Cerebellar nuclear complex (tissue), 1 donor: Measurements from ENCODE around the gene GABRD.
"Not testable (repeated sequence)": the region's sequence is repeated elsewhere in the genome, so short reads cannot be mapped to it uniquely, and the experiment has no call there.

Source experiments
- DNase-seq, 2 experiments: peaks; one replicate each; lab custom pipeline; 2025; lab: John Stamatoyannopoulos, UW

The GABRD gene, protein sequence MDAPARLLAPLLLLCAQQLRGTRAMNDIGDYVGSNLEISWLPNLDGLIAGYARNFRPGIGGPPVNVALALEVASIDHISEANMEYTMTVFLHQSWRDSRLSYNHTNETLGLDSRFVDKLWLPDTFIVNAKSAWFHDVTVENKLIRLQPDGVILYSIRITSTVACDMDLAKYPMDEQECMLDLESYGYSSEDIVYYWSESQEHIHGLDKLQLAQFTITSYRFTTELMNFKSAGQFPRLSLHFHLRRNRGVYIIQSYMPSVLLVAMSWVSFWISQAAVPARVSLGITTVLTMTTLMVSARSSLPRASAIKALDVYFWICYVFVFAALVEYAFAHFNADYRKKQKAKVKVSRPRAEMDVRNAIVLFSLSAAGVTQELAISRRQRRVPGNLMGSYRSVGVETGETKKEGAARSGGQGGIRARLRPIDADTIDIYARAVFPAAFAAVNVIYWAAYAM

DNA sequence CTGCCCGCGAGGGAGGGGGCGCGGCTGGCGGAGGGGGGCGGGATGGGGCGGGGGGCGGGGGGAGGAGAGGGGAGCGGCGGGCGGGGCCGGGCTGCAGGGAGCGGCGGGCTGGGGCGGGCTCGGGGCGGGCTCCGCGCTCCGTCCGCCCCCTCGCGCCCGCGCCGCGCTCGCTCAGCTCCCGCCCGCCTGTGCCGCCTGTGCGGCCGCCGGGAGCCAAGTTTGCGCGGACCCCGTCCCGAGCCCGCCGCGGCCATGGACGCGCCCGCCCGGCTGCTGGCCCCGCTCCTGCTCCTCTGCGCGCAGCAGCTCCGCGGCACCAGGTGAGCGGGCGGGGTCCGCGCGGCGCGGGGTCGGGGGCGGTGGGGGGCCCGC is at the start of gene GABRD:
Gene GABRD, plus strand, starts transcription at position 174 of the 372 bp plus-strand sequence. Its CDS starts 79 bp downstream, at position 253.
- no peak for DNase-seq

DNA sequence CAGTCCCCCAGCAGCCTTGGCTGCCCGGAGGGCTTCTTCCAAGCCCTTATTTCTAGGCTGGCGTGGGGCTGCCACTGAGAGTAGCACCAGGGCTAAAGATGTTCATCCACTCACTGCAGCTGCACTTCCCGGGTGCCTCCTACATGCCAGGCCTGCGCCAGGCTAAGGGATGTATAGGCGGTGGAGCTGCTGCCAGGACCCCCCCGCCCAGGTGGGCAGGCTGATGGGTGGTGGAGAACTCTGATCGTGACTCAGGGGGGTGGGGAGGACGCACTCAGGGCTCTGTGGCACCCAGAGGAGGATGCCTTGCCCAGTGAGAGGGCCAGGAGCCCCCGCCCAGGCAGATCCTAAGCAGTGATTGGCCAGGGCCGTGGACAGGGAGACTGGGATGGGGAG is 49.6 kb upstream of the GABRD start:
- no peak for DNase-seq

DNA sequence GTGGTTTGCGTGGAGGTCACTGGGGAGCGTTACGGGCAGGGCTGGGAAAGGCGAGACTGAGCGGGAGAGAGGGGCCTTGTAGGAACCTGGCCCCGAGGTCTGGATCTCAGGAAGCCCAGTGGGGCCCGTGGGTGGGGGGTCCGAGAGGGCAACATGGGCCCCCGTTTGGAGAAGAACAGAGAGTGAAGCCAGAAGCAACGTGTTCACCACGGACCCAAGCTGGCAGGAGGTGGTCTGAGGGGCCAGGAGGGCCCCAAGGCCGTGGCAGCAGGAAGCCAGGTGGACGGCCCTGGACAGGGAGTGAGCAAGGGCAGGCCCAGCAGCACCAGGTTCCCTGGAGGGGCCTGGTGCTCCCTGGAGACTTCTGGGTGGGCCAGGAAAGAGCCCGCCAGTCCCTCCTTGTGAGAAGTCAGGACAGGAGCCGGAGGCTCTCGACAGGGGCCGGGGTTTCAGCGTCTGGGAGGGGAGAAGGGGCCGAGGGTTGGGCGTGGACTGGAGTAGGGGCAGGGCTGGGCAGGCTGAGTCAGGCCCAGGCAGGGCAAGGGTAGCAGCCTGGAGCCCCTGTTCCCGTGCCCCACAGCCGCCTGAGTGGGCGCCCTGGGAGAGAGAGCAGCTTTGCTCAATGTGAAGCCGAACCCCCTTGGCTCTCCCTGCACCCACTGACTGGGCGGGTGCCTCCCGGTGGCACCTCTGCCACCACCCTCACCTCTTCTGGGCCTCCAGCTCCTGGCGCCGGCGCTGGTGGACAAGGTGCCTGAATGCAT is 49.0 kb upstream of the GABRD start:
- DNase-seq: no peak

DNA sequence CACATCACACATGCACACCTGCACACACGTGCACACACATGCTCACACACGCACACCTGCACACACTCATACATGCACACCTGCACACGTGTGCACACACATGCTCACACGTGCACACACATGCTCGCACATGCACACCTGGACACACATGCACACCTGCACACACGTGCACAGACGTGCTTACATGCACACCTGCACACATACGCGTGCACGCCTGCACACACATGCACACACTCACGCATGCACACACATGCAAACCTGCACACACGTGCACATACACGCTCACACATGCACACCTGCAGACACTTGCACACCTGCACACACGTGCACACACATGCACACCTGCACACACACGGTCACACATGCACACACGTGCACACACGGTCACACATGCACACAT is 48.1 kb upstream of the GABRD start:
- DNase-seq: no peak

- no peak for DNase-seq
Measured at GRCh38 chr1:1971688-1972087, 47.5 kb upstream of the GABRD start.

DNA sequence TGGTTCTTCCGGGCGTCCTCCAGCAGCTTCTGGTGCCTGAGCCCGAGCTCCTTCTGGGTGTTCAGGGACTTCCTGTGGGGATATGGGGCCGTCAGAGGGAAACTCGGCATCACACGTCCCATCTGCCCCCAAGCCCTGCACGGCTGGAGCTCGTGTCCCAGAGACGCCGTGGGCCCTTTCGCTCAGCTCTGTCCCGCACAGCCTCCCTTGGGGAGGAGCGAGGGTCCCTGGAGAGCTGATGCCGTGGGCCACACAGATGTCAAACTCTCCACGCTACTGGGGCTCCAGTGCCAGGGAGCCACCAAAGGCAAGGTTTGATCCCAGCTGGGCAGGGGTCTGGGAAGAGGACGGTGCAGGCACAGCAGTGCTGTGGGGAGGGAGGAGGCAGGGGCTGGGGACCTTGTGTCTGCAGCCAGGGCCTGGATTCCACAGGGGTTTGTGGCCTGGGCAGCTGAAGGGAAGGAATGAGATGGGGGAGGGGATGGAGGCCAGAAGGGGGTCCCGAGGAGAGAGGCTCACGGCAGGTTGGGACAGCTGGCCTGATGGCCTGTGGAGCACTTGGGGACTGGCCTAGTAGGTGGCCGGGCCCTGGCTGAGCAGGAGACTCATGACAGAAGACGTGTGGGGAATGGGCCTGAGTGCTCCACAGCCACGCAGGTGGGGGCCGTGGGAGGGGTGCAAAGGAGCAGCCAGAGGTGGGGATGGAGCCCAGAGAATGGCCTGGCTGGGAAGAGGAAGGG is 46.0 kb upstream of the GABRD start:
- no peak for DNase-seq

GRCh38 chr1:1973716-1974642 is 45.2 kb upstream of the GABRD start:
- DNase-seq: no peak

GRCh38 chr1:1974834-1975233 is 44.3 kb upstream of the GABRD start:
- DNase-seq: no peak

DNA sequence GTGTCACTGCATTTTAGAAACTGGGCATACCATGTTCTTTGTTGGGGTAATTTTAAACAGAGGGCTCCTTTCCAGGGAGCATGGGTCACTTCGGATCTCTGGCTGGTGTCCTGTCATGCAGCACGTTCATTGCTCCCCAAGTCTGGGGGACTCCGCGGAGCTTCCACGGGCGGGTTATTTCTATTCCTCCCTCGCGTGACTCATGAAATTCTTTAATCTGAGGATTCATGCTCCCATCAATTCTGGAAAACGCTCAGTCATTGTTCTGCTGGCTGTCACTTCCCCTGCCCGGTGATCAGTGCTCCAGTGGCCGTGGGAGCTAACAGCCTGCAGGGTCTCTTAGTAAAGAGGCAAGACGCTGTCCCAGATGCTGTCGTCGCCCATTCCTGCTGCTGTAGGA is 43.6 kb upstream of the GABRD start:
- DNase-seq: no peak

DNA sequence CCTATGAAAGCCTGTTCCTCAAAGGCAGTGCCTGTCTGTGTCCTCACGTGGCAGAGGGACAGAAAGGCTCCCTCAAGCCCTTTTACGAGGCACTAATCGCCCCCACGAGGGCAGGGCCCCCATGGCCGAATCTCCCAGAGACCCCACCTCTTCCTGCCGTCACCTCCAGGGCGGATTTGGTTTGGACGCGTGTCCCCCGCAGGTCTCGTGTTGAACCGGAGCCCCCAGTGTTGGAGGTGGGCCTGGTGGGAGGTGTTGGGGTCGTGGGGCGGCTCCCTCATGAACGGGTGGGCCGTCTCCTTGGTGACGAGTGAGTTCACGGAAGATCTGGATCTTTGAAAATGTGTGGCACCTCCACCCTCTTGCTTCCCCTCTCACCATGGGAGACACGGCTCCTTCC is 43.1 kb upstream of the GABRD start:
- DNase-seq: no peak

DNA sequence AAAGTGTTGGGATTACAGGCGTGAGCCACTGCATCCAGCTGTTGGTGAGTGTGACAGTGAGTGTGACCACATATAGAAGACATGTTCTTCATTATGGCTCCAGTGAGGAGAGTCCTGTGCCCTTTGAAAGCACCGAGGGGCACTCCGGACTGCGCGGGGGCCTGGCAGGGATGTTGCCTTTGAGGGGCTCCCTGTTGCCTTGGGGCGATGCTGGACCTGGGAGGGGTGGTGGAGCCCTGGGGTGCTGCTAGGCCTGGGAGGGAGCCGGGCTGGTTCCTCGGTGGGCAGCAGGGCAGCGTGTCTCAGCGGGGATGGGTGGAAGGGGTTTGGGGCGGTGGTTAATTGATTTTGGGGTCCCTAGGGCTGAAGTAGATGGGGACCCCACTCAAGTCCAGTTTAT is 41.0 kb upstream of the GABRD start:
- no peak for DNase-seq

- not testable (repeated sequence) for DNase-seq
Measured at GRCh38 chr1:1978690-1979481, 40.3 kb upstream of the GABRD start.

- no peak for DNase-seq
Measured at GRCh38 chr1:1979482-1980165, 39.5 kb upstream of the GABRD start.

DNA sequence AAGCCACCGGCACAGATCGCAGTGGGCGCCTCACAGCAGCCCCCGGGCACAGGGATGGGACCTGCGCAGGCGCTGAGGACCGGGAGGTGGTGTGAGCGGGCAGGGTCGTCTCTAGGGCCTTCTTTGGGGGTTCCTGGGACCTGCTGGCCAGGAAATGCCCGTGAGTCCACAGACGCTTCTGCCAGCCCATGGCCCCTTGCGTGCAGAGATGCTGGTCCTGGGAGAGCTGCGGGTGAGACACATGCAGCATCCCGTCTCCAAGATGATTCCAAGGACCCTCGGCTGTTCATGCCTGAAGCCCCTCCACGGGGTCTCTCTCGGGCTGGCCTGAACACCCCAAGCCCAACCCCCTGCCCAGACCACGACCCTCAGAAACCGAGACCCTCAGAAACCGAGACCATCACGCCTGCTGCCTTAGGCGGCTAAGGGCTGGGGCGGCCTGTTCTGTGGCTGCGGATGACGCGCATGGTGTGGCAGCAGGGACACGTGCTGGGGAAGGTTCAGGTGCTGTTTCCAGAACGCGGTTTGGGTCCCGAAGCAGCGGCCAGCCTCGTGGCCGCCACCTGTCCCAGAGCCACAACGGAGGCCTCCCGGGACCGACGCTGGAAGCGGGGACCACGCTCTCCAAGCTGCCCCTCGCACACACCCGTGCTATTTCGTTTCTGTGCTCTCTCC is 38.5 kb upstream of the GABRD start:
- DNase-seq: no peak

- DNase-seq: no peak
Measured at GRCh38 chr1:1981142-1981500, 38.0 kb upstream of the GABRD start.

DNA sequence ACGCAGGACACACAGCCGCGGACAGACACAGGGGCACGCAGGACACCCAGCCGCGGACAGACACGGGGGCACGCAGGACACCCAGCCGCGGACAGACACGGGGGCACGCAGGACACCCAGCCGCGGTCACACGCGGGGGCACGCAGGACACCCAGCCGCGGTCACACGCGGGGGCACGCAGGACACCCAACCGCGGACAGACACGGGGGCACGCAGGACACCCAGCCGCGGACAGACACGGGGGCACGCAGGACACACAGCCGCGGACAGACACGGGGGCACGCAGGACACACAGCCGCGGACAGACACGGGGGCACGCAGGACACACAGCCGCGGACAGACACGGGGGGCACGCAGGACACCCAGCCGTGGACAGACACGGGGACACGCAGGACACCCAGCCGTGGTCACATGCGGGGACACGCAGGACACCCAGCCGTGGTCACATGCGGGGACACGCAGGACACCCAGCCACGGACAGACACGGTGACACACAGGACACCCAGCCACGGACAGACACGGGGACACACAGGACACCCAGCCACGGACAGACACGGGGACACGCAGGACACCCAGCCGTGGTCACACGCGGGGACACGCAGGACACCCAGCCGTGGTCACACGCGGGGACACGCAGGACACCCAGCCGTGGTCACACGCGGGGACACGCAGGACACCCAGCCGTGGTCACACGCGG is 37.4 kb upstream of the GABRD start:
- DNase-seq: not testable (repeated sequence)

GRCh38 chr1:1982379-1983232 is 36.5 kb upstream of the GABRD start:
- DNase-seq: no peak

DNA sequence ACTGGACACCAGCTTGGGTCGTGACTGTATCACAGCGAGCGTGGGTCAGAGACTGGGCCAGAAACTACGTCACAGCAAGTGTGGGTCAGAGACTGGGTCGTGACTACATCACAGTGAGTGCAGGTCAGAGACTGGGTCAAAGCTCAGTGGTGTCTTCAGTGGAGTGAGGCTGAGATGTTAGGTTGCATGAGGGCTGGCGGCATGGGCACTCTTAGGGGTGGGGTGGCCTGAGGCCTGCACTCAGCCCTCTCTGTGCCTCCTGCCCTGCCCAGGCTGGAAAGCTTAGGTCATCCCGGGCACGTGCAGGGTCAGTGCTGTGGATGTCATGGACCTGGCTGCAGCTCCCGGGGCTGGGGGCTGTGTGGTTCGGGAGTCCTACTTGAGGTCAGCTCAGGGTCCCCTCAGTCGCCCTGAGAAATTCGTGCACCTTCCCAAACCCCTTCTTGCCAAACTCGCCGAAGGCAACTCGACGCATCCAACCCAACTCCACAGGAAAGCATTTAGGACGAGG is 34.5 kb upstream of the GABRD start:
- DNase-seq: no peak
